HepG2 (cell line): ENCODE results near the gene TRIM3. TPM values are rescaled to one million over a fixed set of nuclear protein-coding genes. Genes with fewer than 3 reads are reported as not detected.

Source experiments
- CREB3 ChIP-seq: sonication (generic); formaldehyde crosslinking; IDR thresholded peaks from 2 replicates; pipeline ENCODE4 v1.5.0; 2020; ENCODE audit warnings: missing genetic modification reagents
- DMAP1 ChIP-seq: IDR thresholded peaks from 2 replicates; pipeline ENCODE4 v1.6.1; 2016
- ELF4 ChIP-seq: sonication (generic); formaldehyde crosslinking; IDR thresholded peaks from 2 replicates; pipeline ENCODE4 v1.5.0; 2020; ENCODE audit warnings: missing genetic modification reagents, mild to moderate bottlenecking, moderate library complexity, borderline replicate concordance
- EZH2 ChIP-seq: conservative IDR thresholded peaks from 2 replicates; pipeline ENCODE4 v1.6.1; 2012; ENCODE audit warnings: mild to moderate bottlenecking, low read depth, low read length, moderate library complexity
- FOXC1 ChIP-seq: sonication (generic); formaldehyde crosslinking; IDR thresholded peaks from 2 replicates; pipeline ENCODE4 v1.8.0; 2022; ENCODE audit warnings: mild to moderate bottlenecking, missing genetic modification reagents, borderline replicate concordance
- GLI4 ChIP-seq: sonication (generic); formaldehyde crosslinking; IDR thresholded peaks from 2 replicates; pipeline ENCODE4 v1.5.1; 2020; ENCODE audit warnings: missing genetic modification reagents, mild to moderate bottlenecking, moderate library complexity, borderline replicate concordance
- HDAC6 ChIP-seq: fragments of 200-600 bp; sonication (generic); IDR thresholded peaks from 2 replicates; pipeline ENCODE4 v1.7.0; 2017; ENCODE audit warnings: mild to moderate bottlenecking, antibody characterized with exemption, low read length, low read depth
- HOXA5 ChIP-seq: sonication (generic); formaldehyde crosslinking; IDR thresholded peaks from 2 replicates; pipeline ENCODE4 v1.4.0; 2020; ENCODE audit warnings: missing genetic modification reagents
- KLF15 ChIP-seq: sonication (generic); formaldehyde crosslinking; IDR thresholded peaks from 2 replicates; pipeline ENCODE4 v1.8.1; 2023; ENCODE audit warnings: borderline replicate concordance, mild to moderate bottlenecking, inconsistent platforms, missing genetic modification reagents, mixed read lengths
- LCORL ChIP-seq, 2 experiments: fragments of 450-650 bp in 1 of 2; sonication (generic) in 1 of 2; formaldehyde crosslinking in 1 of 2; IDR thresholded peaks; 2 replicates each; pipeline versions ENCODE4 v1.5.0 to v1.6.1; 2017 to 2020; ENCODE audit warnings: antibody characterized with exemption in 1 of 2, missing genetic modification reagents in 1 of 2
- ONECUT2 ChIP-seq: sonication (generic); formaldehyde crosslinking; IDR thresholded peaks from 2 replicates; pipeline ENCODE4 v1.4.0; 2020; ENCODE audit warnings: missing genetic modification reagents
- RBM22 ChIP-seq: fragments of 200-400 bp; formaldehyde crosslinking; optimal IDR thresholded peaks from 2 replicates; pipeline ENCODE3; 2017; ENCODE audit warnings: mild to moderate bottlenecking, low read length, moderate library complexity
- SP5 ChIP-seq: IDR thresholded peaks from 2 replicates; pipeline ENCODE4 v1.6.1; 2016; ENCODE audit warnings: low read depth, borderline replicate concordance
- THAP11 ChIP-seq: IDR thresholded peaks from 2 replicates; pipeline ENCODE4 v1.6.1; 2016; ENCODE audit warnings: missing biosample characterization, missing genetic modification reagents
- TOPORS ChIP-seq: sonication (generic); formaldehyde crosslinking; IDR thresholded peaks from 2 replicates; pipeline ENCODE4 v1.8.0; 2023; ENCODE audit warnings: mild to moderate bottlenecking, missing genetic modification reagents
- ZFP36 ChIP-seq: fragments of 150-350 bp; IDR thresholded peaks from 2 replicates; pipeline ENCODE4 v1.6.1; 2018; ENCODE audit warnings: borderline replicate concordance, low read length, low read depth; ENCODE audit not compliant: partially characterized antibody
- ZFP90 ChIP-seq: sonication (generic); formaldehyde crosslinking; IDR thresholded peaks from 2 replicates; pipeline ENCODE4 v1.8.0; 2022; ENCODE audit warnings: missing genetic modification reagents, mild to moderate bottlenecking, inconsistent platforms, borderline replicate concordance
- ZNF101 ChIP-seq: sonication (generic); formaldehyde crosslinking; IDR thresholded peaks from 2 replicates; pipeline ENCODE4 v1.4.0; 2020; ENCODE audit warnings: mild to moderate bottlenecking, low read depth, missing genetic modification reagents, borderline replicate concordance
- ZNF207 ChIP-seq: fragments of 450-650 bp; IDR thresholded peaks from 2 replicates; pipeline ENCODE4 v1.6.1; 2016; ENCODE audit warnings: antibody characterized with exemption, borderline replicate concordance
- ZNF224 ChIP-seq: sonication (generic); formaldehyde crosslinking; IDR thresholded peaks from 2 replicates; pipeline ENCODE4 v1.5.0; 2020; ENCODE audit warnings: mild to moderate bottlenecking, missing genetic modification reagents
- ZNF33A ChIP-seq: sonication (generic); formaldehyde crosslinking; IDR thresholded peaks from 2 replicates; pipeline ENCODE4 v1.5.1; 2020; ENCODE audit warnings: missing genetic modification reagents, mild to moderate bottlenecking, moderate library complexity, borderline replicate concordance
- ZNF510 ChIP-seq: sonication (generic); formaldehyde crosslinking; IDR thresholded peaks from 2 replicates; pipeline ENCODE4 v1.4.0; 2020; ENCODE audit warnings: low read depth, mild to moderate bottlenecking, missing genetic modification reagents
- ZNF572 ChIP-seq: sonication (generic); formaldehyde crosslinking; IDR thresholded peaks from 2 replicates; pipeline ENCODE4 v1.5.1; 2020; ENCODE audit warnings: mild to moderate bottlenecking, missing genetic modification reagents
- ZNF660 ChIP-seq: sonication (generic); formaldehyde crosslinking; IDR thresholded peaks from 2 replicates; pipeline ENCODE4 v1.5.1; 2020; ENCODE audit warnings: mild to moderate bottlenecking, low read depth, missing genetic modification reagents, borderline replicate concordance
- ZNF674 ChIP-seq: sonication (generic); formaldehyde crosslinking; IDR thresholded peaks from 2 replicates; pipeline ENCODE4 v1.5.0; 2020; ENCODE audit warnings: low read depth, mild to moderate bottlenecking, missing genetic modification reagents
- polyA plus RNA-seq, 8 experiments: library from polyadenylated mRNA; depleted of rRNA in 3 of 8; stranded (reverse) in 7 of 8; unstranded in 1 of 8; fragments of >200 nt; fragmentation: Illumina TruSeq in 4 of 8; extraction: Trizol in 4 of 8; gene quantifications; 2 replicates each; pipeline versions ENCODE4 v1.2.1 to v1.2.3, GENCODE V29; 2011 to 2016; ENCODE audit warnings: low read depth in 4 of 8, missing spikeins in 1 of 8, mixed read lengths in 1 of 8; ENCODE audit not compliant: insufficient read depth in 1 of 8
- total RNA-seq, 5 experiments: library from RNA; depleted of rRNA; stranded (reverse); fragments of >200 nt; fragmentation: Illumina TruSeq; extraction: Trizol; gene quantifications; 2 replicates each; pipeline ENCODE4 v1.2.3, GENCODE V29; 2016; ENCODE audit warnings: low read depth in 1 of 5
- TF ChIP-seq, protein P1 (sequence below): IDR thresholded peaks from 2 replicates; pipeline ENCODE4 v1.6.1; 2016; ENCODE audit warnings: low read depth
- TF ChIP-seq, protein P2 (sequence below): sonication (generic); formaldehyde crosslinking; IDR thresholded peaks from 2 replicates; pipeline ENCODE4 v1.8.0; 2022; ENCODE audit warnings: mild to moderate bottlenecking, missing genetic modification reagents, moderate library complexity
- TF ChIP-seq, protein P3 (sequence below): sonication (generic); formaldehyde crosslinking; IDR thresholded peaks from 2 replicates; pipeline ENCODE4 v1.5.1; 2020; ENCODE audit warnings: missing genetic modification reagents, mild to moderate bottlenecking, borderline replicate concordance

Gene TRIM3
- total and polyA plus RNA-seq, 2 of the 13 experiments (the other 11 are each of a cell fraction or from before 2014, with no cell fraction given) = 3.6 to 6.3 TPM

- TF ChIP-seq, protein P1, sequence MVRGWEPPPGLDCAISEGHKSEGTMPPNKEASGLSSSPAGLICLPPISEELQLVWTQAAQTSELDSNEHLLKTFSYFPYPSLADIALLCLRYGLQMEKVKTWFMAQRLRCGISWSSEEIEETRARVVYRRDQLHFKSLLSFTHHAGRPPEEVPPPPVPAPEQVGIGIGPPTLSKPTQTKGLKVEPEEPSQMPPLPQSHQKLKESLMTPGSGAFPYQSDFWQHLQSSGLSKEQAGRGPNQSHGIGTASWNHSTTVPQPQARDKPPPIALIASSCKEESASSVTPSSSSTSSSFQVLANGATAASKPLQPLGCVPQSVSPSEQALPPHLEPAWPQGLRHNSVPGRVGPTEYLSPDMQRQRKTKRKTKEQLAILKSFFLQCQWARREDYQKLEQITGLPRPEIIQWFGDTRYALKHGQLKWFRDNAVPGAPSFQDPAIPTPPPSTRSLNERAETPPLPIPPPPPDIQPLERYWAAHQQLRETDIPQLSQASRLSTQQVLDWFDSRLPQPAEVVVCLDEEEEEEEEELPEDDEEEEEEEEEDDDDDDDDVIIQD (CRISPR knock-in tag) = no peak
- TF ChIP-seq, protein P2, sequence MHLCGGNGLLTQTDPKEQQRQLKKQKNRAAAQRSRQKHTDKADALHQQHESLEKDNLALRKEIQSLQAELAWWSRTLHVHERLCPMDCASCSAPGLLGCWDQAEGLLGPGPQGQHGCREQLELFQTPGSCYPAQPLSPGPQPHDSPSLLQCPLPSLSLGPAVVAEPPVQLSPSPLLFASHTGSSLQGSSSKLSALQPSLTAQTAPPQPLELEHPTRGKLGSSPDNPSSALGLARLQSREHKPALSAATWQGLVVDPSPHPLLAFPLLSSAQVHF = no peak
- TF ChIP-seq CREB3 (CRISPR knock-in tag) (no peak), KLF15 (CRISPR knock-in tag) (no peak), DMAP1 (CRISPR knock-in tag) (no peak), ZNF510 (CRISPR knock-in tag) (no peak), HOXA5 (CRISPR knock-in tag) (peak; percentile 50; the same call in 1 of the 2 replicates), ZFP36 (no peak), ZNF33A (CRISPR knock-in tag) (no peak), LCORL (IDR thresholded peaks at IDR 0.05) (no peak), LCORL (CRISPR knock-in tag; IDR thresholded peaks at IDR 0.05) (peak; percentile 60), GLI4 (CRISPR knock-in tag) (no peak), ZNF572 (CRISPR knock-in tag) (no peak), ZFP90 (no peak), ZNF207 (no peak), SP5 (CRISPR knock-in tag) (0 out of 2 replicates have a peak, but pooled peaks have one; percentile 26), ZNF224 (no peak), TOPORS (CRISPR knock-in tag) (no peak), ONECUT2 (CRISPR knock-in tag) (no peak), ZNF101 (CRISPR knock-in tag) (no peak), THAP11 (CRISPR knock-in tag) (peak; percentile 49; the same call in 1 of the 2 replicates), ZNF660 (CRISPR knock-in tag) (no peak), ELF4 (no peak), FOXC1 (CRISPR knock-in tag) (no peak), HDAC6 (no peak), RBM22 (no peak), EZH2 (no peak), ZNF674 (no peak)
- TF ChIP-seq, protein P3, sequence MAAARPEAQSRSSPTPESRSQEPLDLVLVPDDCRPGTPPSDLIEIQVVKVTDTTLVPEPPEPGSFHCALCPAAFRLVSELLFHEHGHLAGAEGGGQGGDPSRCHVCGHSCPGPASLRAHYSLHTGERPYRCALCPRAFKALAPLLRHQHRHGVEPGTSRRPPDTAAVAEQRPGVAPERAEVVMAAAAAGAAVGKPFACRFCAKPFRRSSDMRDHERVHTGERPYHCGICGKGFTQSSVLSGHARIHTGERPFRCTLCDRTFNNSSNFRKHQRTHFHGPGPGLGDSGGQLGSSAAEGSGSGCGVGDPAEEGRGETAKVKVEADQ (CRISPR knock-in tag) = no peak
These were observed 32.8 kb downstream of the TRIM3 start, which contains the start of gene HPX (continued) for GRCh38 chr11:6440906-6441358.
